Stomach (tissue), 9 donors: Measurements from ENCODE around the gene MUC16. TPM values are rescaled to one million over a fixed set of nuclear protein-coding genes. Genes with fewer than 3 reads are reported as not detected.

Experiments
- DNase-seq, 2 donors: peaks; one replicate each; pipeline versions ENCODE4 v3.0.0 to v3.0.0-alpha.2; 2013 to 2019
- H3K27ac ChIP-seq, 5 donors: fragments of 200-600 bp in 4 of 5; sonication (generic) in 4 of 5; one replicate each; pipeline ENCODE4 v1.5.1; 2013 to 2019; ENCODE audit warnings: mild to moderate bottlenecking in 1 of 5, moderate library complexity in 1 of 5
- H3K27me3 ChIP-seq, 3 donors: fragments of 200-600 bp; sonication (generic); one replicate each; pipeline ENCODE4 v1.5.1; 2017 to 2019; ENCODE audit warnings: mixed run types in 1 of 3
- H3K36me3 ChIP-seq, 4 donors: fragments of 200-600 bp; sonication (generic); 1 replicate in 3 of 4; 2 replicates in 1 of 4; pipeline ENCODE4 v1.5.1; 2016 to 2019
- H3K4me1 ChIP-seq, 4 donors: fragments of 200-600 bp; sonication (generic); one replicate each; pipeline ENCODE4 v1.5.1; 2016 to 2019
- H3K4me3 ChIP-seq, 4 donors: fragments of 200-600 bp; sonication (generic) in 3 of 4; one replicate each; pipeline ENCODE4 v1.5.1; 2016 to 2019; ENCODE audit warnings: mild to moderate bottlenecking in 1 of 4
- H3K9me3 ChIP-seq, 4 donors: fragments of 200-600 bp; sonication (generic); one replicate each; pipeline ENCODE4 v1.5.1; 2016 to 2019
- CTCF ChIP-seq, 7 experiments: fragments of 450-650 bp in 4 of 7; fragments of 200-600 bp in 3 of 7; sonication (generic) in 3 of 7; IDR thresholded peaks; one replicate each; pipeline ENCODE4 v1.5.1; 2016 to 2019; ENCODE audit warnings: antibody characterized with exemption in 7 of 7, control low read depth in 2 of 7, mild to moderate bottlenecking in 1 of 7
- EP300 ChIP-seq: sonication (generic); formaldehyde crosslinking; IDR thresholded peaks from one replicate; pipeline ENCODE4 v1.6.1; 2017; ENCODE audit warnings: antibody characterized with exemption
- POLR2A ChIP-seq, 4 donors: fragments of 450-650 bp; IDR thresholded peaks; one replicate each; pipeline ENCODE4 v1.6.1; 2016; ENCODE audit warnings: antibody characterized with exemption in 4 of 4, control low read depth in 2 of 4, mild to moderate bottlenecking in 1 of 4, moderate library complexity in 1 of 4
- POLR2AphosphoS5 ChIP-seq, 3 donors: sonication (generic); formaldehyde crosslinking; IDR thresholded peaks; one replicate each; pipeline ENCODE4 v1.6.1; 2016; ENCODE audit warnings: antibody characterized with exemption in 3 of 3
- WGBS, 5 donors: extraction: QIAGEN DNeasy Blood & Tissue Kit in 3 of 5; methylation state at CpG; one replicate each; pipeline versions ENCODE4 v1.1.5 to v1.1.7; 2013 to 2018; 5-methylcytosine and 5-hydroxymethylcytosine counted together
- intact Hi-C: fragments of 100-400 bp; cut with DNase I; formaldehyde crosslinking; loops from one replicate; pipeline ENCODE4 v1.15.1; 2023; ENCODE audit warnings: low total_unique reads
- polyA plus RNA-seq, 3 donors: library from polyadenylated mRNA; stranded (reverse); fragments of 200-250 nt; gene quantifications; one replicate each; pipeline ENCODE4 v1.2.3, GENCODE V29; 2013
- total RNA-seq, 5 donors: library from RNA; depleted of rRNA; stranded (reverse); fragments of >200 nt; gene quantifications; one replicate each; pipeline versions ENCODE4 v1.1.0 to v1.2.3, GENCODE V29; 2014 to 2016
- donor health status: healthy with polysubstance abuse.
- donor health status: Bipolar disorder and iron deficiency.
- donor health status: healthy.

MUC16 gene
- total and polyA plus RNA-seq, 8 donors = 0.28 to 0.55 (median 0.45) TPM; not detected in 5

GRCh38 chr19:9044449-9044848 is 34.2 kb upstream of the MUC16 start:
- H3K4me3 ChIP-seq = no peak overlapping the region
- WGBS, 5 donors = 61 to 74% (median 65%) methylated on average over 3 of the region's 3 CpGs
- no peak for DNase-seq
- H3K4me1 ChIP-seq = no peaks in the 10 kb centered on the region
- H3K27ac ChIP-seq = no peak overlapping the region
- TF ChIP-seq POLR2A (IDR thresholded peaks at IDR 0.05) = no peak
- no peak for TF ChIP-seq POLR2AphosphoS5 (IDR thresholded peaks at IDR 0.05)
- no peak for TF ChIP-seq EP300
- no peak for TF ChIP-seq CTCF (IDR thresholded peaks at IDR 0.05)
- H3K27me3 ChIP-seq = peaks cover 0 to 5% (median 0%) of the 10 kb centered on the region in 3 donors
- H3K36me3 ChIP-seq = no peaks in the 10 kb centered on the region
- no peaks in the 10 kb centered on the region for H3K9me3 ChIP-seq
- intact Hi-C loops = no loop called here

GRCh38 chr19:9043524-9043923 is 33.3 kb upstream of the MUC16 start:
- Histone ChIP-seq H3K4me1 (no peaks in the 10 kb centered on the region), H3K27ac (no peak overlapping the region), H3K27me3 (peaks cover 0 to 5% (median 0%) of the 10 kb centered on the region in 3 donors), H3K9me3 (no peaks in the 10 kb centered on the region), H3K36me3 (no peaks in the 10 kb centered on the region), H3K4me3 (no peak overlapping the region)
- no peak for DNase-seq
- intact Hi-C loops = no loop called here
- TF ChIP-seq CTCF (IDR thresholded peaks at IDR 0.05) (no peak), POLR2A (IDR thresholded peaks at IDR 0.05) (no peak), EP300 (no peak), POLR2AphosphoS5 (IDR thresholded peaks at IDR 0.05) (no peak)
- 88 to 95% (median 92%) methylated on average over 5 of the region's 5 CpGs for WGBS, 5 donors

- intact Hi-C loops = no loop called here
- no peak overlapping the region for H3K27ac ChIP-seq
- TF ChIP-seq CTCF (IDR thresholded peaks at IDR 0.05) (no peak), POLR2AphosphoS5 (IDR thresholded peaks at IDR 0.05) (no peak), EP300 (no peak), POLR2A (IDR thresholded peaks at IDR 0.05) (no peak)
- no peak for DNase-seq
- no peaks in the 10 kb centered on the region for H3K9me3 ChIP-seq
- H3K4me1 ChIP-seq = no peaks in the 10 kb centered on the region
- H3K36me3 ChIP-seq = no peaks in the 10 kb centered on the region
- WGBS, 5 donors = 81 to 87% (median 86%) methylated on average over 8 of the region's 8 CpGs
- H3K4me3 ChIP-seq = no peak overlapping the region
- peaks cover 0 to 10% (median 0%) of the 10 kb centered on the region in 3 donors for H3K27me3 ChIP-seq
Observed at GRCh38 chr19:9041023-9041422, 30.8 kb upstream of the MUC16 start.

- TF ChIP-seq CTCF (IDR thresholded peaks at IDR 0.05) (no peak), POLR2AphosphoS5 (IDR thresholded peaks at IDR 0.05) (no peak), EP300 (no peak)
- no peak for DNase-seq
- no peaks in the 10 kb centered on the region for H3K9me3 ChIP-seq
- H3K36me3 ChIP-seq = no peaks in the 10 kb centered on the region
- intact Hi-C loops = no loop called here
- 61 to 73% (median 66%) methylated on average over 9 of the region's 9 CpGs for WGBS, 5 donors
- H3K4me1 ChIP-seq = no peaks in the 10 kb centered on the region
- H3K27ac ChIP-seq = no peak overlapping the region
- no peak overlapping the region for H3K4me3 ChIP-seq
- H3K27me3 ChIP-seq = peaks cover 0 to 13% (median 0%) of the 10 kb centered on the region in 3 donors
Observed at GRCh38 chr19:9040131-9040530, 29.9 kb upstream of the MUC16 start.
